BE2C (cell line): ENCODE measurements around the gene RNF187.
"Not testable (repeated sequence)": the region's sequence is repeated elsewhere in the genome, so short reads cannot be mapped to it uniquely, and the experiment has no call there.

Experiments used
- DNase-seq: peaks from one replicate; pipeline ENCODE4 v3.0.0-alpha.2; 2020
- H3K27me3 ChIP-seq: fragments of 250-450 bp; sonication (Bioruptor Pico); 2 replicates; pipeline ENCODE4 v1.5.1; 2020; ENCODE audit warnings: mild to moderate bottlenecking
- H3K36me3 ChIP-seq: fragments of 250-450 bp; sonication (Bioruptor Pico); 2 replicates; pipeline ENCODE4 v1.5.1; 2020; ENCODE audit warnings: mild to moderate bottlenecking
- H3K4me1 ChIP-seq: fragments of 250-450 bp; sonication (Bioruptor Pico); 2 replicates; pipeline ENCODE4 v1.5.1; 2020
- H3K4me3 ChIP-seq: 2 replicates; pipeline ENCODE4 v1.5.1; 2011; ENCODE audit warnings: low read depth, low read length
- H3K9me3 ChIP-seq: fragments of 250-450 bp; sonication (Bioruptor Pico); 2 replicates; pipeline ENCODE4 v1.5.1; 2020
- CTCF ChIP-seq: IDR thresholded peaks from 2 replicates; pipeline ENCODE4 v1.5.1; 2012; ENCODE audit warnings: mild to moderate bottlenecking, low read depth, low read length

Gene RNF187

GRCh38 chr1:228463559-228464455 lies 23.4 kb upstream of the RNF187 start:
- Histone ChIP-seq H3K36me3 (no peaks in the 10 kb centered on the region), H3K4me1 (no peaks in the 10 kb centered on the region), H3K27me3 (no peaks in the 10 kb centered on the region), H3K9me3 (no peaks in the 10 kb centered on the region), H3K4me3 (peak overlapping the region; percentile 88)
- DNase-seq: peak; percentile 69
- TF ChIP-seq CTCF: peak; percentile 42

- Histone ChIP-seq H3K4me1 (no peaks in the 10 kb centered on the region), H3K4me3 (peak overlapping the region; percentile 88), H3K36me3 (no peaks in the 10 kb centered on the region), H3K27me3 (no peaks in the 10 kb centered on the region), H3K9me3 (no peaks in the 10 kb centered on the region)
- DNase-seq: peak; percentile 92
- no peak for TF ChIP-seq CTCF
Measured at GRCh38 chr1:228464487-228464983, 22.6 kb upstream of the RNF187 start.

GRCh38 chr1:228465141-228465540 lies 22.0 kb upstream of the RNF187 start:
- DNase-seq: no peak
- H3K4me3 ChIP-seq: peak overlapping the region; percentile 88
- no peak for TF ChIP-seq CTCF
- H3K36me3 ChIP-seq: no peaks in the 10 kb centered on the region
- no peaks in the 10 kb centered on the region for H3K9me3 ChIP-seq
- no peaks in the 10 kb centered on the region for H3K27me3 ChIP-seq
- no peaks in the 10 kb centered on the region for H3K4me1 ChIP-seq

- DNase-seq: no peak
- Histone ChIP-seq H3K27me3 (no peaks in the 10 kb centered on the region), H3K9me3 (no peaks in the 10 kb centered on the region), H3K36me3 (no peaks in the 10 kb centered on the region), H3K4me3 (peak overlapping the region; percentile 88), H3K4me1 (no peaks in the 10 kb centered on the region)
- no peak for TF ChIP-seq CTCF
Measured at GRCh38 chr1:228465571-228466146, 21.5 kb upstream of the RNF187 start.

GRCh38 chr1:228468188-228468587 lies 19.0 kb upstream of the RNF187 start:
- not testable (repeated sequence) for H3K4me1 ChIP-seq, H3K27me3 ChIP-seq, H3K36me3 ChIP-seq, H3K9me3 ChIP-seq, H3K4me3 ChIP-seq, DNase-seq

- H3K4me1 ChIP-seq: no peaks in the 10 kb centered on the region
- no peaks in the 10 kb centered on the region for H3K27me3 ChIP-seq
- no peaks in the 10 kb centered on the region for H3K9me3 ChIP-seq
- no peak overlapping the region for H3K4me3 ChIP-seq
- TF ChIP-seq CTCF: no peak
- no peak for DNase-seq
- H3K36me3 ChIP-seq: no peaks in the 10 kb centered on the region
Measured at GRCh38 chr1:228469413-228470162, 17.6 kb upstream of the RNF187 start.
